Right lobe of liver (tissue), 6 donors: ENCODE measurements around the gene ECE1. TPM values are rescaled to one million over a fixed set of nuclear protein-coding genes. Genes with fewer than 3 reads are reported as not detected.

Experiments used
- ATAC-seq, 4 donors: fragments of 200-7000 bp; cut with Tn5 transposase; one replicate each; pipeline ENCODE4 v1.9.1; 2020; ENCODE audit warnings: mild to moderate bottlenecking in 4 of 4, moderate library complexity in 4 of 4
- DNase-seq, 3 donors: peaks; one replicate each; pipeline ENCODE4 v3.0.0-alpha.2; 2020
- H3K27ac ChIP-seq, 3 donors: fragments of 200-600 bp; one replicate each; pipeline ENCODE4 v1.8.0; 2022
- H3K27me3 ChIP-seq, 2 donors: fragments of 200-600 bp; one replicate each; pipeline ENCODE4 v1.8.0; 2022
- H3K36me3 ChIP-seq, 4 donors: fragments of 200-600 bp; sonication (generic) in 1 of 4; one replicate each; pipeline versions ENCODE4 v1.5.1 to v1.8.0; 2017 to 2022; ENCODE audit warnings: control low read depth in 1 of 4
- H3K4me1 ChIP-seq, 4 donors: fragments of 200-600 bp; sonication (generic) in 1 of 4; one replicate each; pipeline versions ENCODE4 v1.5.1 to v1.8.0; 2017 to 2022; ENCODE audit warnings: control low read depth in 1 of 4
- H3K4me3 ChIP-seq, 3 donors: fragments of 200-600 bp; one replicate each; pipeline ENCODE4 v1.8.0; 2022
- H3K9me3 ChIP-seq, 4 donors: fragments of 200-600 bp; sonication (generic) in 1 of 4; one replicate each; pipeline versions ENCODE4 v1.5.1 to v1.8.0; 2017 to 2022; ENCODE audit warnings: control low read depth in 1 of 4
- POLR2A ChIP-seq: fragments of 450-650 bp; IDR thresholded peaks from one replicate; pipeline ENCODE4 v1.6.1; 2017; ENCODE audit warnings: antibody characterized with exemption, mild to moderate bottlenecking
- WGBS: methylation state at CpG from one replicate; pipeline ENCODE4 v1.1.6; 2018; ENCODE audit warnings: low coverage, low lambda C conversion rate; ENCODE audit not compliant: insufficient coverage; ENCODE audit errors: missing lambda C conversion rate; 5-methylcytosine and 5-hydroxymethylcytosine counted together
- intact Hi-C, 2 donors: fragments of 100-400 bp; cut with DNase I; formaldehyde crosslinking; loops; one replicate each; pipeline versions ENCODE4 v1.11.2 to v1.14.1; 2022
- total RNA-seq, 6 experiments: library from RNA; depleted of rRNA in 2 of 6; stranded (reverse); fragments of >200 nt in 2 of 6; fragmentation: NEBNext Ultra II Directional in 3 of 6; extraction: Animal tissue kit (Norgen Biotek cat#: 25700) in 3 of 6; gene quantifications; one replicate each; pipeline versions ENCODE4 v1.1.0 to v1.2.4, GENCODE V29; 2016 to 2023
- TF ChIP-seq, protein P1 (sequence below), 4 donors: fragments of 200-600 bp in 3 of 4; fragments of 450-650 bp in 1 of 4; IDR thresholded peaks; one replicate each; pipeline versions ENCODE4 v1.5.1 to v1.8.0; 2016 to 2022; ENCODE audit warnings: antibody characterized with exemption in 4 of 4, mild to moderate bottlenecking in 2 of 4
- donor health status: DM: no; HTN: yes; CAD: no.
- donor health status: DM: no; HTN: no; CAD: no.
- donor health status: DM: no; HTN: no; CAD: no.
- donor health status: DM: no; HTN: yes; CAD: no.
- donor health status: DM: no; HTN: yes; CAD: no.

ECE1 gene
- total RNA-seq, 6 experiments from 2014 or later = 39.7 to 61.3 (median 43.8) TPM

DNA sequence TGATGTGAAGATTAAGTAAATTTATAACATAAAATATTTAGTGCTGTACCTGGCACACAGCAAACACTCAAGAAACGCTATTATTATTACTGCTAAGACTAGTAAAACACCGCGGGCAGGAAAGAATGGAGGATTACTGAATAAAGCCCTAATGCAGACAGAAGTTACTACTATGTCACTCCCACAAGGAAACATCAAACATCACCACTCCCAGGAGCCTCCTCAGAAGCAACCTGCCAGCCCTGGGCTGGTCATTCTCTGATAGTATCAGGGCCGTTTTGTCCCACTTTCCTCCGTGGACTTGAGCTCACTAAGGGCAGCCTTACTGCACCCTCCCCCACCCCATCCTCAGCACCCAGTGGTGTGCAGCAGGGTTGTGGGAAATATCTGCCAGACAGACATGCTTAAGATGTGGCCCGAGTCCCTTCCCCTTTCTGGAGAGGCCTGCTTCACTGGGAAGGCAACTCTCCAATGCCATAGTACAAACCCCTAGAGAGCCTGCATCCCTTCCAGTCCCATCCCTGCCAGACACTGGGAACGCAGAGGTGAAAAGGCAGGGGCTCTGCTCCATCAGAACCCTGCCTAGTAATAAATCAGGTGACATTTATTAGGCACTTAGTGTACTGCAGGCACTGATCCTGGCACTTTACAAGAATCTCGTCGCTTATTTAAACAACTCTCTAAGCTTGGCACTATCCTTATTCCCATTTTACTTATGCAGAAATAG lies 41.7 kb upstream of the ECE1 start:
- peak in 1 of 3 donors; percentile 46 for DNase-seq
- peaks cover 0 to 94% (median 50%) of the 10 kb centered on the region in 4 donors for H3K4me1 ChIP-seq
- intact Hi-C loops = loop anchor here in 1 of 2 donors (10.0 kb wide), 1 partner anchor 67 kb away; no protein-coding TSS in a partner anchor
- no peak for TF ChIP-seq POLR2A
- TF ChIP-seq, protein P1, sequence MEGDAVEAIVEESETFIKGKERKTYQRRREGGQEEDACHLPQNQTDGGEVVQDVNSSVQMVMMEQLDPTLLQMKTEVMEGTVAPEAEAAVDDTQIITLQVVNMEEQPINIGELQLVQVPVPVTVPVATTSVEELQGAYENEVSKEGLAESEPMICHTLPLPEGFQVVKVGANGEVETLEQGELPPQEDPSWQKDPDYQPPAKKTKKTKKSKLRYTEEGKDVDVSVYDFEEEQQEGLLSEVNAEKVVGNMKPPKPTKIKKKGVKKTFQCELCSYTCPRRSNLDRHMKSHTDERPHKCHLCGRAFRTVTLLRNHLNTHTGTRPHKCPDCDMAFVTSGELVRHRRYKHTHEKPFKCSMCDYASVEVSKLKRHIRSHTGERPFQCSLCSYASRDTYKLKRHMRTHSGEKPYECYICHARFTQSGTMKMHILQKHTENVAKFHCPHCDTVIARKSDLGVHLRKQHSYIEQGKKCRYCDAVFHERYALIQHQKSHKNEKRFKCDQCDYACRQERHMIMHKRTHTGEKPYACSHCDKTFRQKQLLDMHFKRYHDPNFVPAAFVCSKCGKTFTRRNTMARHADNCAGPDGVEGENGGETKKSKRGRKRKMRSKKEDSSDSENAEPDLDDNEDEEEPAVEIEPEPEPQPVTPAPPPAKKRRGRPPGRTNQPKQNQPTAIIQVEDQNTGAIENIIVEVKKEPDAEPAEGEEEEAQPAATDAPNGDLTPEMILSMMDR (IDR thresholded peaks at IDR 0.05) = no peak
- ATAC-seq = no peak
- 44% methylated on average over 8 of the region's 9 CpGs for WGBS
- H3K9me3 ChIP-seq = no peaks in the 10 kb centered on the region
- no peaks in the 10 kb centered on the region for H3K36me3 ChIP-seq
- no peak overlapping the region for H3K4me3 ChIP-seq
- H3K27ac ChIP-seq = peak overlapping the region in 2 of 3 donors; percentile 44 to 76
- H3K27me3 ChIP-seq = no peaks in the 10 kb centered on the region

DNA sequence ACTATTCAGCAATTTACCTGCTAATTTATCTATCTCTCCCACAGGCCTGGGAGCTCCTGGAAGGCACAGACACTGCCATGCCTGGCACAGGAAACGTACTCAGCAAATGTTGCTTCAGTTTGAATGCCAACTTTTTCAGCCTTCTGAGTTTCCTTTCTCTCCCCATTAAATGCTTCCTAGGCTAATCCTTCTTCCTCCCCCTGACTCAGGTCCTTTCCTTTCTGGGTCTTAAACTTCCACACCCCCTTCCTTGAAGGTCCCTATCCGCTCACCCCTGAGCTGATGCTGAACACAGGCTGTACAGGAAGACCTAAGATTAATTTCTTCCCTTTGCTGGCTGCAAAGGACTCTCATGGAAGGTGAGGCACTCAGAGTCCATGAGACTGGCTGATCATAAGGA lies 40.3 kb upstream of the ECE1 start:
- TF ChIP-seq, protein P1 (IDR thresholded peaks at IDR 0.05) = no peak
- TF ChIP-seq POLR2A = no peak
- no peak for DNase-seq
- Histone ChIP-seq H3K27ac (peak overlapping the region; percentile 81 to 87 (median 86)), H3K4me1 (peaks cover 0 to 86% (median 47%) of the 10 kb centered on the region in 4 donors), H3K36me3 (no peaks in the 10 kb centered on the region), H3K27me3 (no peaks in the 10 kb centered on the region), H3K4me3 (no peak overlapping the region), H3K9me3 (no peaks in the 10 kb centered on the region)
- WGBS = 79% methylated on average over 2 of the region's 2 CpGs
- intact Hi-C loops = loop anchor here in 1 of 2 donors (10.0 kb wide), 1 partner anchor 66 kb away; no protein-coding TSS in a partner anchor
- no peak for ATAC-seq

DNA sequence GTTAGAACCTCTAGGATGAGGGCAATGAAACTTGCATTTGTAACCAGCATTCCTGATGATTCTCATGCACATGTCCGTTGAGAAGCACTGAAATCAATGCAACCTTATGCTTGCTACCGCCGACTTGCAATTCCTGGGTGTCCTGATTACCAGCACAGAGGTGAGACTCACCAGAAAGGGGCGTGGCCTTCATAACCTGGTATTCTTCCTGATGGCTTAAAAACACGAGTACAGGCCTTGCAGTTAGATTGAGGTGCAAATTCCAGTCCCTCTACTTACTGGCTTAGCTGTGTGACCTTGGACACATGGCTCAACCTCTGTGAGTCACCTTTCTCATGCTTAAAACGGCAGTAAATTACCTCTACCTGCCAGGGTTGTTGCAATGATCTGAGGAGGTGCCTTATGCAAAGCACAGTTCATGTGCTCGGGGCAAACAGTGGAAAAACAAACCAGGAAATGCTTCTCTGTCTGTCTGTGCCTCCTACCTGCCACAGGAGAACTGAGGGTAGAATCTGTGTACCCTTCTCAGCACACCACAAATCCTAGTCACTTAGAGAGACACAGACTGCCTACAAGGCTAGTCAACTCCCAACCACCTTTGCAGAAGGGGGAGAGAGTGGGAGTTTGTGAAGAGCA lies 39.1 kb upstream of the ECE1 start:
- H3K9me3 ChIP-seq = no peaks in the 10 kb centered on the region
- peak overlapping the region; percentile 81 to 87 (median 86) for H3K27ac ChIP-seq
- no peaks in the 10 kb centered on the region for H3K36me3 ChIP-seq
- TF ChIP-seq, protein P1 (IDR thresholded peaks at IDR 0.05) = no peak
- TF ChIP-seq POLR2A = peak; percentile 69
- no peaks in the 10 kb centered on the region for H3K27me3 ChIP-seq
- intact Hi-C loops = no loop called here
- 39% methylated on average over 6 of the region's 7 CpGs for WGBS
- H3K4me3 ChIP-seq = no peak overlapping the region
- DNase-seq (peak; percentile 54 to 86 (median 71)), ATAC-seq (peak; percentile 60 to 75 (median 68))
- H3K4me1 ChIP-seq = peaks cover 0 to 86% (median 44%) of the 10 kb centered on the region in 4 donors

DNA sequence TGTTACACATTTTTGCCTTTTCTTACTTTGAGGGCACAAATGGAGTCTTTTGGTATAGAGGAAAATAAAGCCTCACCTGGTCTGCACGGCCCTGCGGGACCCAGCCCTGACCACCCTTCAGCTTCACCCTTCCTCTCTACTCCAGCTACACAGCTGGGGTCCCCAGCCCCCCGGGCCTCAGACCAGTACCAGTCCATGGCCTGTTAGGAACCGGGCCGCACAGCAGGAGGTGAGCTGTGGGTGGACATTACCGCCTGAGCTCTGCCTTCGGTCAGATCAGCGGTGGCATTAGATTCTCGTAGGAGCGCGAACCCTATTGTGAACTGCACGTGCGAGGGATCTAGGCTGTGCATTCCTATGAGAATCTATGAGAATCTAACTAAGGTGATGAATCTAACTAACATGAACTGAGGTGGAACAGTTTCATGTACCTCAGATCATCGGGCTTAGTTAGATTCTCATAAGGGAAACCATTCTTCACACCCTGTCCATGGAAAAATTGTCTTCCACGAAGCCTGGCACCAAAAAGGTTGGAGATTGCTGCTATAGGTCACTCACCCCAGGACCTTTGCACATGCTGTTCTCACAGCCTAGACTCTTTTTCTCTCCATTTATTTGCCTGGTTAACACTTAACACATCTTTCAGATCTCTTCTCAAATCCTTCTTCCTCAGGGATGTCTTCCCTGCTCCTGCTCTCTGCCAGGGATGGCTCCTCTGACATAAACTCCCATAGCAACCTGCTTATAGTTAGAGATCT lies 37.5 kb upstream of the ECE1 start:
- Histone ChIP-seq H3K4me1 (peaks cover 0 to 86% (median 46%) of the 10 kb centered on the region in 4 donors), H3K4me3 (no peak overlapping the region), H3K36me3 (no peaks in the 10 kb centered on the region), H3K27me3 (no peaks in the 10 kb centered on the region), H3K9me3 (no peaks in the 10 kb centered on the region), H3K27ac (peak overlapping the region in 2 of 3 donors; percentile 1 to 70)
- WGBS = 78% methylated on average over 6 of the region's 15 CpGs
- no peak for TF ChIP-seq POLR2A
- TF ChIP-seq, protein P1 (IDR thresholded peaks at IDR 0.05) = no peak
- ATAC-seq = no peak
- intact Hi-C loops = no loop called here
- DNase-seq = peak in 1 of 3 donors; percentile 43
